Fibroblast of pulmonary artery (primary cell): ENCODE results near the gene EPHA3.
A peak's percentile ranks its signal among the peaks of the same experiment; 100 is the strongest.

Experiments used
- DNase-seq: peaks from one replicate; pipeline ENCODE4 v3.0.0-alpha.2; 2010; ENCODE audit warnings: low read depth
- H3K4me3 ChIP-seq: replicated peaks from 2 replicates; pipeline ENCODE4 v1.5.1; 2011; ENCODE audit warnings: low read depth, mild to moderate bottlenecking, control low read depth, low read length, moderate library complexity
- CTCF ChIP-seq: IDR thresholded peaks from 2 replicates; pipeline ENCODE4 v1.5.1; 2011; ENCODE audit warnings: mild to moderate bottlenecking, control low read depth, low read length, inconsistent platforms; ENCODE audit errors: missing control alignments

The EPHA3 gene

GRCh38 chr3:89182056-89182455, 74.6 kb downstream of the EPHA3 start:
- no peak overlapping the region for H3K4me3 ChIP-seq
- TF ChIP-seq CTCF = no peak
- no peak for DNase-seq

- no peak overlapping the region for H3K4me3 ChIP-seq
- no peak for TF ChIP-seq CTCF
- no peak for DNase-seq
Measured at GRCh38 chr3:89184151-89184995, 77.0 kb downstream of the EPHA3 start.

- no peak for TF ChIP-seq CTCF
- H3K4me3 ChIP-seq = no peak overlapping the region
- no peak for DNase-seq
Measured at GRCh38 chr3:89186456-89186855, 79.0 kb downstream of the EPHA3 start.

- H3K4me3 ChIP-seq = no peak overlapping the region
- no peak for TF ChIP-seq CTCF
- DNase-seq = no peak
Measured at GRCh38 chr3:89198591-89198990, 91.2 kb downstream of the EPHA3 start.

GRCh38 chr3:89212619-89213018, 105.2 kb downstream of the EPHA3 start:
- TF ChIP-seq CTCF = no peak
- H3K4me3 ChIP-seq = no peak overlapping the region
- DNase-seq = no peak

- no peak overlapping the region for H3K4me3 ChIP-seq
- peak; percentile 7 for DNase-seq
- no peak for TF ChIP-seq CTCF
Measured at GRCh38 chr3:89216016-89216739, 108.8 kb downstream of the EPHA3 start.
